Kasumi-1 (cell line): Measurements from ENCODE around the gene SLC12A7.

ENCODE experiments used
- DNase-seq, 2 experiments: peaks; one replicate each; lab custom pipeline; 2025; lab: John Stamatoyannopoulos, UW

SLC12A7 gene

DNA sequence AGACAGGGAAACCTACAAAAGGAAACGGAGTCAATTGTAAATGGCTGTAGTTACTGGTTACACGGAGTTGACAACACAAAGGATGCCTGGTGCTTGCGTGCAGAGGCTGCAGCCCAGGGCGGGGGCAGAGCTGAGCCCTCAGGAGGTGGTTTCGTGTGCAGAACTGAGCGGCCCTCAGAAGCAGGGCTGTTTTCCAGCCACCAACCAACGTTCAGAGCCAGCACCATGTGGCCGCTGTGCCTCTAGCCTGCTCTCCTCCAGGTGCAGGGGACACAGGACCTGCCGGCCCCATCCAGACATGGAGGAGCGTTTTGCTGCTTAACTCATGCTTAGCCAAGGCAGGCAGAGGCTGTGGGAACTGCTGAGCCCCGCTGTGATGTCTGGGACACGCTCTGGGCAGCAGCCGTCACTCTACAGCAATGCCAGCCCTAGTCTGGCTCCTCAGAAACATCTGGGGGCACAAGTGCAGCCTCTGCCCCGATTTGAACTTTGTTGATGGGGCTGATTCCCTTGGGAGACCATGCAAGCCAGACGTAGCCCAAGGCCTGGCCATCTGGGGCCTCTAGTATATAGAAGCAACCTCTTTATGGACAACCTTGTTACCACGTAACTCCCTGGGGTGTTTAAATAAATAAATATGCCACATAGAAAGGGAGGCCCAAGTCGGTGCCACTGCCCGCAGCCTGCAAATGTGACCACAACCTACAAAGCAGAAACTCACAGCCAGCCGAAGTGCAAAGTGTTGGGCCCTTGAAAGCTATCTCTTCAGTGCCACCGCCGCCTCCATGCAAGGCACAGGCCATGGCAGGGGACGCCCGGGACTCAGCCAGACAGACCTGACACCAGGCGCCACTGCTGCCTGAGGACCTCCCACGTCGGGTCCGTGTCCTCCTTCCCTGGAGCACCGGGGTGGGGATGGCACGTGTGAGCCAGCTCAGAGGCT lies 61.2 kb downstream of the SLC12A7 start:
- DNase-seq = no peak

DNA sequence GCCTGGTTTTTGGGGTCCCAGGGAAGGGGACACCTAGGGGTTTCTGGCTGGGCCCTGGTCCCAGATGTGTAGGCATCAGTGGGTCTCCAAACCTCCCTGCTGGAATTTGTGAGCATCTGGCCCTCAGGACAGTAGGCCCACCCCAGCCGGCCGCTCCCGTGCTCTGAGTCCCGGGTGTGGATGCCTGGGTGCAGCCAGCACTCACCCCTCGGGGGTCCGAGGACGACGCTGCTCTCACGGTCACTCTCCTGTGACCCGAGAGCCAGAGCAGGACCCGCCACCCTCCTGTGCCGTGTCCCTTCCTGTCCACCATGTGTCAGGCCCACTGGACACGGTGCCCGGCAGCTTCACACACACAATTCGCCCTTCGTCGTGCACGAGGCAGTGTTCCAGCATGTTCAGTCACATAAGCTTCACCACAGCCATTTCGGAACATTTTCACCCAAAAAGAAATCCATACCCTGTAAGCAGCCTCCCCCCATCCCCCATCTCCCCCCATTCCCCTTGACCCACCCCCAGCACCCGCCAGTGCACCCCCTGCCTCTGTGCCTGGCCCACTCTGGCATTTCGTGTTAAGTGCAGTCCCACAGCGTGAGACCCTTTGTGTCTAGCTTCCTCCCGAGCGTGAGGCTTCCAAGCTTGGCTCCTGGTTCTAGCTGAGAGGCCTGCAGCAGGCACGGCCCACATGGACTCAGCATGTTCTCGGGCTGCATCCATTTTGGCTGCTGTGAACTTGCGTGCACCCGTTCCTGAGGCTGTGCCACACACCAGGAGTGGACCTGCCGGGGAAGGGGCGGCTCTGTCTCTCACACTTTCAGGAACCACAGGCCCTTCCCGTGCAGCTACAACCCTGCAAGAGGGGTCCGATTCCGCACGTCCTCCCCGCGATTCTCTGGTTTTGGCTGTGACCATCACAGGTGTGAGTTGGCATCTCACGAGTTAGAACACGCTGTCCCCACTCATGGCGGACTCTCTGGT lies 62.7 kb downstream of the SLC12A7 start:
- DNase-seq = no peak

DNA sequence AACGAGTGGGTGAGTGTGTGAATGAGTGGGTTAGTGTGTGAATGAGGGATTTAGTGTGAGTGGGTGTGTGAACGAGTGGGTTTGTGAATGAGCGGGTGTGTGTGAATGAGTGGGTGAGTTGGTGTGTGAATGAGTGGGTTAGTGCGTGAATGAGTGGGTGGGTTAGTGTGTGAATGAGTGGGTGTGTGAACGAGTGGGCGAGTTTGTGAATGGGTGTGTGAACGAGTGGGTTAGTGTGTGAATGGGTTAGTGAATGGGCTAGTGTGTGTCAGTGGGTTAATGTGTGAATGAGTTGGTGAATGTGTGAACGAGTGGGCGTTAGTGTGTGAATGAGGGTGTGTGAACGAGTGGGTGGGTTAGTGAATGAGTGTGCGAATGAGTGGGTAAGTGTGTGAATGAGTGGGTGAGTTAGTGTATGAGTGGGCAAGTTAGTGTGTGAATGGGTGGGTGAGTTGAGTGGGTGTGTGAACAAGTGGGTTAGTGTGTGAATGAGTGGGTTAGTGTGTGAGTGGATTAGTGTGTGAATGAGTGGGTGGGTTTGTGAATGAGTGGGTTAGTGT lies 63.6 kb downstream of the SLC12A7 start:
- DNase-seq = no peak

DNA sequence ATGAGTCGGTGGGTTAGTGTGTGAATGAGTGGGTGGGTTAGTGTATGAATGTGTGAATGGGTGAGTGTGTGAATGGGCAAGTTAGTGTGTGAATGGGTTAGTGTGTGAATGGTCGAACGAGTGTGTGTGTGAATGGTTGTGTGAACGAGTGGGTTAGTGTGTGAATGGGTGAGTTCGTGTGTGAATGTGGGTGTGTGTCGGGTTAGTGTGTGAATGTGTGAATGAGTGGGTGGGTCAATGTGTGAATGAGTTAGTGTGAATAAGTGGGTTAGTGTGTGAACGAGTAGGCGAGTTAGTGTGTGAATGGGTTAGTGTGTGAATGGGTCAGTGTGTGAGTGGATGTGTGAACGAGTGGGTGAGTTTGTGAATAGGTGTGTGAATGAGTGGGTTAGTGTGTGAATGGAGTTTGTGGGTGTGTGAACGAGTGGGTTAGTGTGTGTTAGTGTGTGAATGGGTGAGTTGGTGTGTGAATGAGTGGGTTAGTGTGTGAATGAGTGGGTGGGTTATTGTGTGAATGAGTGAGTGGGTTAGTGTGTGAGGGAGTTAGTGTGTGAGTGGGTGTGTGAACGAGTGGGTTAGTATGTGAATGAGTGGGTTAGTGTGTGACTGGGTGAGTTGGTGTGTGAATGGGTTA lies 64.4 kb downstream of the SLC12A7 start:
- DNase-seq = no peak

DNA sequence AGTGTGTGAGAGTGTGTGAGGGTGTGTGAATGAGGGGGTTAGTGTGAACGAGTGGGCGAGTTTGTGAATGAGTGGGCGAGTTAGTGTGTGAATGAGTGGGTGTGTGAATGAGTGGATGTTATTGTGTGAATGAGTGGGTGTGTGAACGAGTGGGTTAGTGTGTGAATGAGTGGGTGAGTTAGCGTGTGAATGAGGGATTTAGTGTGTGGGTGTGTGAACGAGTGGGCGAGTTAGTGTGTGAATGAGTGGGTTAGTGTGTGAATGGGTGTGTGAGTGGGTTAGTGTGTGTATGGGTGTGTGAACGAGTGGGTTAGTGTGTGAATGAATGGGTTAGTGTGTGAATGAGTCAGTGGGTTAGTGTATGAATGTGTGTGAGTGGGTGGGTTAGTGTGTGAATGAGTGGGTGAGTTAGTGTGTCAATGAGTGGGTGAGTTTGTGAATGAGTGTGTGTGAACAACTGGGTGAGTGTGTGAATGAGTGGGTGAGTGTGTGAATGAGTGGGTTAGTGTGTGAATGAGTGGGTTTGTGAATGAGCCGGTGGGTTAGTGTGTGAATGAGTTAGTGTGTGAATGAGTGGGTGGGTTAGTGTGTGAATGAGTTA lies 65.8 kb downstream of the SLC12A7 start:
- DNase-seq = no peak

DNA sequence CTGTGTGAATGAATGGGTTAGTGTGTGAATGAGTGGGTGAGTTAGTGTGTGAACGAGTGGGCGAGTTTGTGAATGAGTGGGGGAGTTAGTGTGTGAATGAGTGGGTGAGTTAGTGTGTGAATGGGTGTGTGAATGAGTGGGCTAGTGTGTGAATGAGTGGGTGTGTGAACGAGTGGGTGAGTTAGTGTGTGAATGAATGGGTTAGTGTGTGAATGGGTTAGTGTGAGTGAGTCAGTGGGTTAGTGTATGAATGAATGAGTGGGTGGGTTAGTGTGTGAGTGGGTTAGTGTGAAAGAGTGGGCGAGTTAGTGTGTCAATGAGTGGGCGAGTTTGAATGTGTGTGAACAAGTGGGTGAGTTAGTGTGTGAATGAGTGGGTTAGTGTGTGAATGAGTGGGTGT lies 67.7 kb downstream of the SLC12A7 start:
- DNase-seq = no peak

DNA sequence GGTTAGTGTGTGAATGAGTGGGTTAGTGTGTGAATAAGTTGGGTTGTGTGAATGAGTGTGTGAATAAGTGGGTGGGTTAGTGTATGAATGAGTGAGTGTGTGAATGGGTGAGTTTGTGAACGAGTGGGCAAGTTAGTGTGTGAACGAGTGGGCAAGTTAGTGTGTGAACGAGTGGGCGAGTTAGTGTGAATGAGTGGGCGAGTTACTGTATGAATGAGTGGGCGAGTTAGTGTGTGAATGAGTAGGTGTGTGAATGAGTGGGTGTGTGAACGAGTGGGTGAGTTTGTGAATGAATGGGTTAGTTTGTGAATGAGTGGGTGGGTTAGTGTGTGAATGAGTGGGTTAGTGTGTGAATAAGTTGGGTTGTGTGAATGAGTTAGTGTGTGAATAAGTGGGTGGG lies 68.5 kb downstream of the SLC12A7 start:
- no peak for DNase-seq

DNA sequence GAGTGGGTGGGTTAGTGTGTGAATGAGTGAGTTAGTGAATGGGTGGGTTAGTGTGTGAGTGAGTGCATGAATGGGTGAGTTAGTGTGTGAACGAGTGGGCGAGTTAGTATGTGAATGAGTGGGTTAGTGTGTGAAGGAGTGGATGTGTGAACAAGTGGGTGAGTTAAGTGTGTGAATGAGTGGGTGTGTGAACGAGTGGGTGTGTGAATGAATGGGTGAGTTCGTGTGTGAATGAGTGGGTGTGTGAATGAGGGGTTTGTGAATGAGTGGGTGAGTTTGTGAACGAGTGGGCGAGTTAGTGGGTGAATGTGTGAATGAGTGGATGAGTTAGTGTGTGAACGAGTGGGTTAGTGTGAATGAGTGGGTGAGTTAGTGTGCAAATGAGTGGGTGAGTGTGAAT lies 69.2 kb downstream of the SLC12A7 start:
- no peak for DNase-seq

DNA sequence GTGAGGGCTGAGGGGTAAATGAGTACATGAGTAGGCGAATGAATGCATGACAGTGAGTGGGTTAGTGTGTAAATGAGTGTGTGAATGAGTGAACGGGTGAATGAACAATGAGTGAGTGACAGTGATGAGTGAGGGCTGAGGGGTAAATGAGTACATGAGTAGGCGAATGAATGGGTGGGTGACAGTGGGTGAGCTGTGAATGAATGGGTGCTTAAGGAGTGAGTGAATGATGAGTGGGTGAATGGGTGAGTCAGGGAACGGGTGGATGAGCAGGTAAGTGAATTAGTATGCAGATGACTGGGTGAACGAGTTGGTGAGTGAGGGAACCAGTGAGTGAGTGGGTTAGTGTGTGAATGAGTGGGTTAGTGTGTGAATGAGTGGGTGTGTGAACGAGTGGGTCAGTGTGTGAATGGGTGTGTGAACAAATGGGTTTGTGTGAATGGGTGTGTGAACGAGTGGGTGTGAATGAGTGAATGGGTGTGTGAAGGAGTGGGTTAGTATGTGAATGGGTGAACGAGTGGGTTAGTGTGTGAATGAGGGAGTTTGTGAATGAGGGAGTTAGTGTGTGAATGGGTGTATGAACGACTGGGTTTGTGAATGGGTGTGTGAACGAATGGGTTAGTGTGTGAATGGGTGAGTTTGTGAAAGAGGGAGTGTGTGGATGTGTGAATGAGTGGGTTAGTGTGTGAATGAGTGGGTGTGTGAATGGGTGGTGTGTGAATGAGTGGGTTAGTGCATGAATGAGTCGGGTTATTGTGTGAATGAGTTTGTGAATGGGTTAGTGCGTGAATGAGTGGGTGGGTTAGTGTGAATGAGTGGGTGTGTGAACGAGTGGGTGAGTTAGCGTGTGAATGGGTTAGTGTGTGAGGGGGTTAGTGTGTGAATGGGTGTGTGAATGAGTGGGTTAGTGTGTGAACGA lies 70.4 kb downstream of the SLC12A7 start:
- DNase-seq = no peak

DNA sequence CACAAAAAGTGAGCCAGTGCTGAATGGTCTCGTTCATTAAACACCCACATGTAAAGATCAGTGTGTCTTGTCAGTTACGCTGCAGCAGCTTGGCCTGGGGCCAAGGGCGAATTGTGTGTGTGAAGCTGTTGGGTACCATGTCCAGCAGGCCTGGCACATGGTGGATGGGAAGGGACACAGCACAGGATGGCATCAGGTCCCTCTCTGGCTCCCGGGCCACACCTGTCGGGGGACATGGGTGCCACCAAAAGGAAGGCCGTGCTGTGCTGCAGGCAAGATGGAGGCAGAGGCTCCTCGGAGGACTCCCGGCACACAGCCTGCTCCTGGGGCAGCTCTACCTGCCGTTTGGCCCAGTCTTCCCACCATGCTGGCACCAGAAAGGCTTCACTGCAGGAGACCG lies 71.3 kb downstream of the SLC12A7 start:
- no peak for DNase-seq

DNA sequence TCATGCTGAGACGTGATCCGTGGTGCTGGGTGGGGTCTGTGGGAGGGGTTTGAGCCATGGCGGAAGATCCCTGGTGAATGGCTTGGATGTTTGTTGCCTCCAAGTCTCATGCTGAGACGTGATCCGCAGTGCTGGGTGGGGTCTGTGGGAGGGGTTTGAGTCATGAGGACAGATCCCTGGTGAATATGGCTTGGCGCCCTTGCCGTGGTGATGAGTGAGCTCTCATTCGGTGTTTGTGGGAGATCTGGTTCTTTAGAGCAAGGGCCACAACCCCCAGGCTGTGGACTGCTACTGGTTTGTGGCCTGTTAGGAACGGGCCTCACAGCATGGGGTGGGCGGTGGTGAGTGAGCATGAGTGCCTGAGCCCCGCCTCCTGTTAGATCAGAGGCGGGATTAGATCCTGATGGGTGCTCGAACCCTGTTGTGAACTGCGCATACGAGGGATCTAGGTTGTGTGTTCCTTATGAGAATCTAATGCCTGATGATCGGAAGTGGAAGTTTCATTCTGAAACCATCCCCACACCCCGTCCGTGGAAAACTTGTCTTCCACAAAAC lies 72.1 kb downstream of the SLC12A7 start:
- DNase-seq = no peak

DNA sequence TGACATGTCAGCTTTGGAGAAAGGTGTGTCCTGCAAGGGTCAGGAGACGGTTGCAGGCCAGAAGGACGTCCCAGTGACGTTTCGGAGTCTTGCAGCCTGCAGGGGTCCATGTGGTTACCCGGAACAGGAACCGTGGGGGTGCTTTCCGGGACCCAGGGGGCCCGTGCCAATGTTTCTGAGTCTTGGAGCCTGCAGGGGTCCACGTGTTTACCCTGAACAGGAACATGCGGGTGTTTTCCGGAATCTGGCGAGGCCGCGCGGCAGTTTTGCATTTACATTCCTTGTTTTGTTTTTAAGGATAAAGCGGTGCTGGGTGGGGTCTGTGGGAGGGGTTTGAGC lies 72.7 kb downstream of the SLC12A7 start:
- DNase-seq = no peak

DNA sequence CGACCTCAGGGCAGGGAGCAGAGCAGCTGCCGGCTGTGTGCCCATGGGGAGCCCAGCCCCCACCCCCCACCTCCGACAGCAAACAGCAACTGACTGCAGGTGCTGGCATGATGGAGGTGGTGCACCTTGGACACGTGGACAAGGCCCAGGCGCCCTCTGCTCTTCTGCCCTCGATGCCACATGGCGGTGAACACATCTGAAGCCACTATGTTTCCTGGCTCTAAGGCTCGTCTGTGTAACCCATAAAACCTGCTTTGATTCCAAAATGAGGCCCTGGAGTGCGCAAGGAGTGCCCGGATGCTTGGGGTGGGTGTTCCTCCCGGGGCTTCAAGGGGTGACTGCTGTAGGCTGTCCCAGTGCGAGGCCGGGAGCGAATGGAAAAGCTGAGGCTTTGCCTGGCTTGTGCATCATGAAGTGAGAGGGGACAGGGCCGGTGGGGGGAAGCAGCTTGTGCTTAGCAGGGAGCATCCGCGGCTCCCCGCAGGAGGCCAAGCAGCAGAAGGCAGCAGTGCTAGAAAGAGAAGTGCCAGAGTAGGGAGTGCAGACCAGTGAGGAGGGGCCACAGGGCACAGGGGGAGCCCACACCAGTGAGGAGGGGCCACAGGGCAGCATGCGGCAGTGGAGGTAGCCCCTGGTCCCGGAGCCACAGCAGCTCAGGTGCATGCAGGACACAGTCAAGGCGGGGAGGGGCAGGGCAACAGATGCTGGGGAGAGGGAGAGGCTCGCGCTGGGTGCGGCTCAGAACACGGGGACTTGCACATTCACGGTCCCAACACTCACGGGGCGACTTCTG lies 73.2 kb downstream of the SLC12A7 start:
- no peak for DNase-seq

DNA sequence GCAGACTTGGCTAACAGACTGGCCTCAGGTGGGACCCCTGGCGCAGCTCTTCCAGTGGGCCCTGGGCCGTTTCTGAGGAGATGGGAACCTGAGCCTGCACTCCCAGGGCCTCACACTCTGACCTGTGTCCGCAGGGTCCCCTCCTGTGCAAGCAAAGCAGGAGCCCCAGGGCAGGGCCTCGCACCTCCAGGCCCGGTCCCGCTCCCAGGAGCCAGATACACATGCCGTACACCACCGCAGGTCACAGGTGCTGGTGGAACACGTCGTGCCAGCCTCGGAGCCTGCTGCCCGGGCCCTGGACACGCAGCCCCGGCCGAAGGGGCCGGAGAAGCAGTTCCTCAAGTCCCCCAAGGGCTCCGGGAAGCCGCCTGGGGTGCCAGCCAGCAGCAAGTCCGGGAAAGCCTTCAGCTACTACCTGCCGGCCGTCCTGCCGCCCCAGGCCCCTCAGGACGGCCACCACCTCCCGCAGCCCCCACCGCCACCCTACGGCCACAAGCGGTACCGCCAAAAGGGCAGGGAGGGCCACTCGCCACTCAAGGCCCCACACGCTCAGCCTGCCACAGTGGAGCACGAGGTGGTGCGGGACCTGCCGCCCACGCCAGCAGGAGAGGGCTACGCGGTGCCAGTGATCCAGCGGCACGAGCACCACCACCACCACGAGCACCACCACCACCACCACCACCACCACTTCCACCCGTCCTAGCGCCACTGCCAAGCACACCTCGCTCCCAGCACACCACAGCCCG lies 74.0 kb downstream of the SLC12A7 start:
- DNase-seq = no peak

DNA sequence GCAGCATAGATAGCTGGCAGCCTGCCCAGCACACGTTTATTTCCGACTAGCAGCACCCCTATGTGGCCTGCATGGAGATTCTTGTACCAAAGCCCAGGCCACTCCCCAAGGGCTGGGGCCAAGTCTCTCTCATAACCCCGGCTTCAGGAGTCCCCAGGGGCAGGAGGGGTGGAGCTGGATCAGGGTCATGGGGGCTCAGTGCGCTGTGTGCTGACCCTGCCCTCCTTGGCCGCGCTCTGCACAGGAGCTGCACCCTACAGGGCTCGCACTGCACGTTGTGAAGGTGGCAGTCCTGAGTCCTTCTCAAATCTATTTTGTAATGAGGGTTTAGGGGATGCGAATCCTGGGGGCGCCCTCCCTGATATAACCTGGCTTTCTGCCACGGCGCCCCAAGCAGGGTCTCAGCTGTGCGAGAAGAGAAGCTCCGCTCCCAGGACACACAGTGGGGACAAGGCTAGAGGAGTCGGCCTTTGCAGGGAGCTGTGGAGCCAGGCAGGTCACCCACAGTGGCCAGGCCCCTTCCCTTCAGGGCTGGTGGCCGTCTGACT lies 74.7 kb downstream of the SLC12A7 start:
- no peak for DNase-seq

DNA sequence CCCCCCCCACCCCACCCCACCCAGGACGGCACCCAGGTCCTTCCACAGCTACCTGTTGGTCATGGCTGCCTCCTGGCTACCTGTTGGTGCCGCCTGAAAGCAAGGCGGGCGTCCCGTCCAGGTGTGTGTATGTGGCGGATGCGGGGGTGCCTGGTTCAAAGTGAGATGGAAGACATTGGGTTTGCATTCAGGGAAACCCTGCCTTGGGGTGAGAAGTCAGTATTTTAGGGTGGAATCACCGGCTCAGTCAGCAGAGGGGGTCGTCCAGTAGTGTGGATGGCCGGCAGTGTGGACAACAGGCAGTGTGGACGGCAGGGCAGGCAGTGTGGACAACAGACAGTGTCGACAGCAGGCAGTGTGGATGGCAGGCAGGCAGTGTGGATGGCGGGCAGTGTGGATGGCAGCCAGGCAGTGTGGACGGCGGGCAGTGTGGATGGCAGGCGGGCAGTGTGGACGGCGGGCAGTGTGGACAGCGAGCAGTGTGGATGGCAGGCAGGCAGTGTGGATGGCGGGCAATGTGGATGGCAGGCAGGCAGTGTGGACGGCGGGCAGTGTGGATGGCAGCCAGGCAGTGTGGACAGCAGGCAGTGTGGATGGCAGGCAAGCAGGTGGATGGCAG lies 75.2 kb downstream of the SLC12A7 start:
- no peak for DNase-seq

DNA sequence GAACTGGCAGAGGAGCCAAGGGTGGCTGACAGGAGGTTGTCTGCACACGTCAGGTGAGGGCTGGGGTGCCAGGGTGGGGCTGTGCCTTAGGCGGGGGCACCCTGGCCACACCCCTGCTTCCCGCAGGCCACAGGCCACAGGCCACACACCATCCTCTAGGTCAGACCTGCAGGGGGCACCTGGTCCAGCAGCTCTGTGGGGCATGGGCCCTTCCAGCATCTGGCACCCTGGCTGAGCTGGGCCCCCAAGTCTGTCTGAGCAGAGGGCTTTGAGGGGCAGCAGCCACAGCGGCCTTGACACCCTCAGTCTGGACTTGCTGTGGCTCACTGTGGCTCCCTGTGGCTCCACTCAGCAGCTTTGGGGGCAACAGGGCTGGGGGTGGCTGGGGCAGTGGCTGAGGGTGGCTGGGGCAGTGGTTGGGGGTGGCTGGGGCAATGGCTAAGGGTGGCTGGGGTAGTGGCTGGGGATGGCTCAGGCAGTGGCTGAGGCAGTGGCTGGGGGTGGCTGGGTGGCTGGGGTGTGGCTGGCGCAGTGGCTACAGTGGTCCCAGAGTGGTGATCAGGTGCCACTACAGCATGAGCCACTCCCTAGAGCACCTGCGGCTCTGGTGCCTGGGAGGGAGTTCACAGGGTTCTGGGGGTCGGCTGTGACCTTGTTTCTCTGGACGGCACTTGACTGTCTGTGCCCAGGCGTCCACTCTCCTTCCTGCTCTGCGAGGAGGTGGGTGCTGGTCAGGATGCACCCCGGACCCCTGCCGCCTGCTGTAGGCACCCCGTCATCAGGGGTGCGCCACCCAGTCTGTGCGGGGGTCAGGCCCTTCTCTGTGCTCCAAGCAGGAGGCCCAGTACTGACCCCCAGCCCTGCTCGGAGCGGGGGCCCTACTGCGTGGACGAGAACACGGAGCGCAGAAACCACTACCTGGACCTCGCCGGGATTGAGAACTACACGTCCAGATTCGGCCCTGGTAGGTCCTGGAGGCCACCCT lies 76.2 kb downstream of the SLC12A7 start:
- DNase-seq = no peak
